Coronary artery (tissue), 2 donors: Measurements from ENCODE around the gene CNTN1.

ENCODE experiments used
- DNase-seq: peaks from one replicate; pipeline ENCODE4 v3.0.0-alpha.2; 2017; ENCODE audit warnings: low spot score
- H3K27ac ChIP-seq, 2 donors: fragments of 200-600 bp; sonication (generic); one replicate each; pipeline ENCODE4 v1.5.1; 2016 to 2019
- H3K4me3 ChIP-seq: fragments of 200-600 bp; sonication (generic); 2 replicates; pipeline ENCODE4 v1.5.1; 2016; ENCODE audit warnings: mild to moderate bottlenecking, moderate library complexity
- TF ChIP-seq, protein P1 (sequence below): fragments of 200-600 bp; sonication (generic); IDR thresholded peaks from one replicate; pipeline ENCODE4 v1.5.1; 2019; ENCODE audit warnings: antibody characterized with exemption

Gene CNTN1

DNA sequence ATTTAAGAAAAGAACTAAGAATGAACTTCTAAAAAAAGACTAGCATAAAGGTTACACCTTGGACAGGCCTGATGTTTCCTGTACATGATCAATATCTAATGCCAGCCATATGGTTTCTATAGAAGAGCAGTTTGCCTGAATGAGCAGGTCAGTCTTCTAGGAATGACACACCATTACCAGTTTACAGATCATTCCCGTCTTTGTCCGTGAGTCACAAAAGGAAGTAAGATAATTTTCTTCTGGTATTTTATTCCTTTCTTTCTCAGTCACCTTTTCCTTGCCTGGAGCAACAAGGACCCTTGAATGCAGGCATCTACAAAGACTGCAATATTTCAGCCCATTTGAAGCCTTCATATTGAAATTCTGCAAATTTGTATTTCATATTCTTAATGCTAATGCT lies 44.6 kb upstream of the CNTN1 start:
- TF ChIP-seq, protein P1, sequence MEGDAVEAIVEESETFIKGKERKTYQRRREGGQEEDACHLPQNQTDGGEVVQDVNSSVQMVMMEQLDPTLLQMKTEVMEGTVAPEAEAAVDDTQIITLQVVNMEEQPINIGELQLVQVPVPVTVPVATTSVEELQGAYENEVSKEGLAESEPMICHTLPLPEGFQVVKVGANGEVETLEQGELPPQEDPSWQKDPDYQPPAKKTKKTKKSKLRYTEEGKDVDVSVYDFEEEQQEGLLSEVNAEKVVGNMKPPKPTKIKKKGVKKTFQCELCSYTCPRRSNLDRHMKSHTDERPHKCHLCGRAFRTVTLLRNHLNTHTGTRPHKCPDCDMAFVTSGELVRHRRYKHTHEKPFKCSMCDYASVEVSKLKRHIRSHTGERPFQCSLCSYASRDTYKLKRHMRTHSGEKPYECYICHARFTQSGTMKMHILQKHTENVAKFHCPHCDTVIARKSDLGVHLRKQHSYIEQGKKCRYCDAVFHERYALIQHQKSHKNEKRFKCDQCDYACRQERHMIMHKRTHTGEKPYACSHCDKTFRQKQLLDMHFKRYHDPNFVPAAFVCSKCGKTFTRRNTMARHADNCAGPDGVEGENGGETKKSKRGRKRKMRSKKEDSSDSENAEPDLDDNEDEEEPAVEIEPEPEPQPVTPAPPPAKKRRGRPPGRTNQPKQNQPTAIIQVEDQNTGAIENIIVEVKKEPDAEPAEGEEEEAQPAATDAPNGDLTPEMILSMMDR: no peak
- DNase-seq: no peak
- Histone ChIP-seq H3K4me3 (no peak overlapping the region), H3K27ac (no peak overlapping the region)

DNA sequence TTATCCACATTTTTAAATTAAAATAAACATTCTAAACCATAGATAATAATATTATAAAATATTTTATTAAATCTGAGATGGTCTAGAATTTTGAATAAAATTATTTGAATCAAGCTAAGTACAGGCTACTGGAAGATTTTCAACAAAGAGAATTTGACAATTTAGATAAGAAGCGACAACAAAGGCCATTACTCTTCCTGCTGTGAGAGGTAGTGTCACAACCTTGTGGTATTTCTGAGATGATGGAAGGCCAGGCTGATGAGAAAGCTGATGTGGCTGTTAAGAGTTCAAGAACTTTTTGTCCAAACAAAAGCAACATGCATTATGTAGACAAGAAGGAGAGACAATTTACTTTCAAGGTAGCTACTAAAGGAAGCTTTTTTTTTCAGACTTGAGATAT lies 43.7 kb upstream of the CNTN1 start:
- H3K27ac ChIP-seq: no peak overlapping the region
- no peak overlapping the region for H3K4me3 ChIP-seq
- DNase-seq: no peak
- TF ChIP-seq, protein P1: no peak

DNA sequence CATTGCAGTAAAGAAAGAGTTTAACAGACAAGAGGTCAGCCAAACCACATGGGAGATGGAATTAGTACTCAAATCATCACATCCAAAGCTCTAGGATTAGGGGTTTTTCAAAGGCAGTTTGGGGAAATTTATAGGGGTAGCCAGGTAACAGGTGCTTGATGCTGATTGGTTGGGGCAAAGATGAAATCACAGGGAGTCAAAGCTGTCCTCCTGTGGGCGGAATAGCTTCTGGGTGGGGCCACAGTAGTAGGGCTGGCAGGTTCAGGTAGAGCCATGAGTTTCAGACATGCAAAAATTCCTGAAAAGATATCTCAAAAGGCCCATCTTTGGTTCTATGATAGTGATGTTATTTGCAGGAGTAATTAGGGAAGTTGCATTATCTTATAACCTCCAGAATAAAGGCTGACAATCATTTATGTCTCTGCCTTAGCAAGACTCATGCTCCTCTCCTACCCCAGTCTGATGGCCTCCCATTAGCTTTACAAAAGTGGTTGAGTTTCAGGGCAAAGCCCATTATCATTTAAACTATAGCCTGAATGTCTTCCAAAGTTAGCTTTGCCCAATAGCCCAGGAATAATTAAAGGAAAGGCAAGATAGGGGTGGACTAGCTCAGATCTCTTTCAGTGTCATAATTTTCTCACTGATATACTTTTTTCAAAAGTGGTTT lies 42.1 kb upstream of the CNTN1 start:
- TF ChIP-seq, protein P1: no peak
- DNase-seq: no peak

DNA sequence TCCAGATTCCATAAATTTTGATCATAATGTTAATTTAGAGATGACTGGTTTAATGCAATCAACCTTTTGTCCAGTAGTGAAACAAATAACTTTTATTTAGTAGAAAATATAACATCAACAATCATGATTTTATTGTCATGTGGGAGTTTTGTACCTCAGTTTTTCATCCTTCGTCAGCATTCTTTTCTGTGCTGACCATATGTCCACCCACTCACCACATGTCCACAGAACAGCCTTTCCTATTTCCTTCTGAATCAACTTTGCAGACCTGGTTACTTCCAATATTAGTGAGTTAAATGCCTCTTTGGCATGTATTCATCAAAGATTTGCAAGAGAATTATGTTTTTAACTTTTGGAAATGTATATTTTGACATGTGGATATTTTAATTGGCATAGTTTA lies 36.8 kb upstream of the CNTN1 start:
- Histone ChIP-seq H3K27ac (no peak overlapping the region), H3K4me3 (no peak overlapping the region)
- no peak for DNase-seq
- TF ChIP-seq, protein P1: no peak

More for the DNA sequence above, 42.1 kb upstream of the CNTN1 start:
- Histone ChIP-seq H3K4me3 (no peak overlapping the region), H3K27ac (no peak overlapping the region)

DNA sequence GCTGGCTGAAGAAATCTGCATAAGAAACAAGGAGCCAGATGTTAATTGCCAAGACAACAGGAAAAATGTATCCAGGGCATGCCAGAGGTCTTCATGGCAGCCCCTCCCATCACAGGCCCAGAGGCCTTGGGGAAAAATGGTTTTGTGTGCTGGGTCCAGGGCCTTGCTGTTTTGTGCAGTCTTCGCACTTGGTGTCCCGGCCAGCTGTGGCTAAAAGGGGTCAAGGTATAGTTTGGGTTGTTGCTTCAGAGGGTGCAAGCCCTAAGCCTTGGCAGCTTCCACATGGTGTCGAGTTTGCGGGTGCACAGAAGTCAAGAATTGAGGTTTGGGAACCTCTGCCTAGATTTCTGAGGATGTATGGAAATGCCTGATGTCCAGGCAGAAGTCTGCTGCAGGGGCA lies 29.9 kb upstream of the CNTN1 start:
- TF ChIP-seq, protein P1: no peak
- no peak overlapping the region for H3K27ac ChIP-seq
- DNase-seq: no peak
- H3K4me3 ChIP-seq: no peak overlapping the region

DNA sequence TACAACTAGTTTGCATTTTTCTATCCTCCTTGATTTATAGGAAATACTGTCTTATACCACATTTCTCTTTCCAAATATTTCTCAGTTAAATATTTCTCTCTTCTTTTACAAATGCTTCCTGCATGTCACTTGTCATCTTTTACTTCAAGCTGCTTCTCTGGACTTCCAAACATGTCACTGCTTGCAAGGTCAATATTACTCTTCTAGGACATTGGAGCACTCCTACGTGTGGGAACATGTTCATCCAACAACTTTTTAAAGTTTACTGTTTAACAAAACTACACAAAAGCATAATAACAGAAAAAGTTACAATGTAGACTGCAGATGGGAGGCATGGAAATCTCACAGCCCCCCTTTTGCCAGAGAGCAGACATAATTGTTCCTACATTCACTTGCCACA lies 28.5 kb upstream of the CNTN1 start:
- Histone ChIP-seq H3K27ac (no peak overlapping the region), H3K4me3 (no peak overlapping the region)
- TF ChIP-seq, protein P1: no peak
- DNase-seq: no peak

DNA sequence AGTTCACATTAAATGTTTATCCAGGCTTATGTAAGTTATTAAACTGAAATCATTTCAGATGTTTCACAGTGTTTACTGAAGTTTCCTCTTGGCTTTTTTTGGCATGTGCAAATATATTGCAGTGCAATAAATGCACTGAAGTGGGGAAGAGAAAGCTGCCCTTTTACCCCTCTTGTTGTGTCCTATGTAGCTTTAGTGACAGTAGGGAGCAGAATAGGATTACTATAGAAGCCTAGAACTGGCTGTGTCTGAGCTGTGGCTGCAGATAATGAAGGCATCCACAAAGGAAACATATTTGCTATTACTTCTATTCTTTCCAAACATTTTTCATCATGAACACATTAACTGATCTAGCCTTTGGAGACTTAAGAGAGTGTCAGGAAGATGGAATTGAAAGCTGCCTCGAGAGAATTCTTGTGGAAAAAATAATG lies 24.1 kb upstream of the CNTN1 start:
- Histone ChIP-seq H3K4me3 (no peak overlapping the region), H3K27ac (no peak overlapping the region)
- DNase-seq: no peak
- TF ChIP-seq, protein P1: no peak
